Epithelial cell of esophagus (primary cell): ENCODE data around the gene KRT10.
A peak's percentile ranks its signal among the peaks of the same experiment; 100 is the strongest.

Experiments
- DNase-seq: peaks from one replicate; pipeline ENCODE4 v3.0.0; 2010; ENCODE audit warnings: low read depth
- H3K4me3 ChIP-seq: 2 replicates; pipeline ENCODE4 v1.5.1; 2011; ENCODE audit warnings: mild to moderate bottlenecking, low read length, control low read depth
- TF ChIP-seq, protein P1 (sequence below): IDR thresholded peaks from 2 replicates; pipeline ENCODE4 v1.5.1; 2011; ENCODE audit warnings: low read depth, mild to moderate bottlenecking, low read length, control low read depth, inconsistent platforms; ENCODE audit not compliant: insufficient read depth; ENCODE audit errors: missing control alignments

Gene KRT10

DNA sequence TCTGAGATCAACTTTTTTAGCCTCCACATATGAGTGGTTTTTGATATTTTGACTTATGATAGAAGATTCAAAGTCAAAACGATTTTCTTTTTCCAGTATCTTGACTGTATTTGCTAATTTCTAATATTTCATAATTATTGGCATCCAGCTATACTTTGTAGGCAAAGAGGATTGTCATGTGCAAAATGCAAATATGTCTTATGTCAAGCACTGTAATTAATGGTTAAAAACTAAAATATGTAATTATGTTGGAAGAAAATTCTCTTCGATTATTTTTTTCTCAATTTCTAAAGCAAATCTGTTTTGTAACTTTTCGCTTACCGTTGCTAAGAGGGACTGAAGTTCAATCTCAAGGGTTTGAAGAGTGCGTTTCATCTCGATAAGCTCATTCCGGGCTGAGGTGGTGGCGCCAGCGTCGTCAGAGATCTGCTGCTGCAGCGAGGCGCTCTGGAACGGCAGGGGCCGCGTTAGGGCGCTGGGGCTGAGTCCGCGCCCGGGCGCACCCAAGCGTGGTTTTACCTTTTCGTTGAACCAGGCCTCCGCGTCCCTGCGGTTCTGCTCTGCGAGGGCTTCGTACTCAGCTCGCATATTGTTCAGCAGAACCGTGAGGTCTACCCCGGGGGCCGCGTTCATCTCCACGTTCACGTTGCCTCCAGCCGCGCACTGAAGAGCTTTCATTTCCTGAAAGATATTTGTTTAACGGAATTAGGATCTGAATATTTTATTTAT is 43.1 kb downstream of the KRT10 start:
- peak overlapping the region; percentile 28 for H3K4me3 ChIP-seq
- peak; percentile 35 for DNase-seq
- TF ChIP-seq, protein P1, sequence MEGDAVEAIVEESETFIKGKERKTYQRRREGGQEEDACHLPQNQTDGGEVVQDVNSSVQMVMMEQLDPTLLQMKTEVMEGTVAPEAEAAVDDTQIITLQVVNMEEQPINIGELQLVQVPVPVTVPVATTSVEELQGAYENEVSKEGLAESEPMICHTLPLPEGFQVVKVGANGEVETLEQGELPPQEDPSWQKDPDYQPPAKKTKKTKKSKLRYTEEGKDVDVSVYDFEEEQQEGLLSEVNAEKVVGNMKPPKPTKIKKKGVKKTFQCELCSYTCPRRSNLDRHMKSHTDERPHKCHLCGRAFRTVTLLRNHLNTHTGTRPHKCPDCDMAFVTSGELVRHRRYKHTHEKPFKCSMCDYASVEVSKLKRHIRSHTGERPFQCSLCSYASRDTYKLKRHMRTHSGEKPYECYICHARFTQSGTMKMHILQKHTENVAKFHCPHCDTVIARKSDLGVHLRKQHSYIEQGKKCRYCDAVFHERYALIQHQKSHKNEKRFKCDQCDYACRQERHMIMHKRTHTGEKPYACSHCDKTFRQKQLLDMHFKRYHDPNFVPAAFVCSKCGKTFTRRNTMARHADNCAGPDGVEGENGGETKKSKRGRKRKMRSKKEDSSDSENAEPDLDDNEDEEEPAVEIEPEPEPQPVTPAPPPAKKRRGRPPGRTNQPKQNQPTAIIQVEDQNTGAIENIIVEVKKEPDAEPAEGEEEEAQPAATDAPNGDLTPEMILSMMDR: no peak

DNA sequence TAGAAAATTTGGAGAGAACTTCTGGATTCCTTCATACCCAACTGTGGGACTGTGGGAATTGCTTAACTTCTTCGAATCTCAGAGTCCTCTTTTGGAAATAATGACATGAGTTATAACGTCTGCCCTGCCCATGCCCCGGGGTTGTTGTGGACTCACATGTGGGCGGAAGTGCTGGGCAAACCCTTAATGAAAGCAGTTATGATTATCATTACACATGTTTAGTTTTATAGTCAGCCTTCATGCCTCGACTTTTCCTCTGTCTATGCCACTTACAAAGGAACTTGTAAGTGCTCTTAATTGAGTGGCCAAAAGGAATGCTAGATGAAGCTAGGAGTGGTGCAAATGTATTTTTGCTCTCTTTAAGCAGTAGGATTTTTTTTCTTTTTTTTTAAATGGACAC is 44.0 kb downstream of the KRT10 start:
- DNase-seq: peak; percentile 39
- TF ChIP-seq, protein P1: no peak
- no peak overlapping the region for H3K4me3 ChIP-seq

DNA sequence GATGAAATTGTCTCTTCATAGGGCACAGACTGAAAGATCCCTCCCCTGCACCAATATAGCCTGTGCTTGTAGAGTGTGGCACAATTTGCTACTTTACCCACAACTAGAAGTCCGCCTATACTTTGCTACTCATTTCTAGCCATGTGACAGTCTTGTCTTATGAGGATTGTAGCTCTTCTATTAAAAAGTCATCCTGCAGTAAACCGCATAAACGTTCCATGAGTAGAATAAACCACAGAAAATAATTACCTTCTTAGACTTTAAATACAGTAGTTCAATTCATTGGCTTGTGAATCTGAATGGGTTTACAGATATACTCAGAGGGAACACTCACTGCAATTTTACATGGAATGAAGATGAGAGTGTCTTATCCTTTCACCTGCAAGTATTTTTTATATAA is 44.4 kb downstream of the KRT10 start:
- TF ChIP-seq, protein P1: no peak
- no peak for DNase-seq
- H3K4me3 ChIP-seq: no peak overlapping the region

DNA sequence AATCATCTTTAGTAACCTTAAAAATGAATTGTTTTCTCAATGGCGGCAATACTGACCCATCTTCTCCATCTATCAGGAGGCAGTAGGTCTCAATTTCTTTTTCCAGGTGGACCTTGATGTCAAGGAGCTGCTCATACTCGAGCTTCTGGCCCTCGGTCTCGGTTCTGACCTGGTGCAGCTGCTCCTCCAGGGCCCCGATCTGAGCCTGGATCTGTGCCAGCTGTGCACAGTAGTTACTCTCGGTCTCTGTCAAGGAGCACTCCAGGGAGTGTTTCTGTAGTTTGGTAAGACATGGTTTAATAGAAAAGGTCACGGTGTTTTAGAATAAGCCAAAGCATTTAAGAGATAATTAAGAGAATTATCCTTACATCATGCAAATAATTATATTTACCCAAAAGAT is 45.0 kb downstream of the KRT10 start:
- H3K4me3 ChIP-seq: no peak overlapping the region
- DNase-seq: no peak
- TF ChIP-seq, protein P1: no peak

DNA sequence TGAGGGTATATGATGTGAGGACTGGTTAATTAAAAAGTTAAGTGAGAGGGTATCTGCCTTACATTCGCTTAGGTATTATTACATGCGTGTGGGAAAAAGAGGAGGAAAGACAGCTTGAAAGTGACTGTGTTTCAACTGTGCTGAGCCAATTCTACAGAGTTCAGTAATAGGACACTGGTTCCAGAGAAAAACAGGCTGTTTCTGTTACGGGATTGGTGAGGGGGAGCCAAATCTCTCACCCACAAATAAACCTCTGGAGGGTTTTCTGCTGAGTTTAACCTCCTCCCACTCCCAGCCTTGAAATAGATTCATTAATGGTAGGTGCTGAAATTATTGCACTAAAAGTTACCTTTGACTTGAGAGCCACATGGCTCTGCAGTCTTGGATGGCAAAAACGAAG is 46.5 kb downstream of the KRT10 start:
- TF ChIP-seq, protein P1: no peak
- DNase-seq: no peak
- H3K4me3 ChIP-seq: no peak overlapping the region

DNA sequence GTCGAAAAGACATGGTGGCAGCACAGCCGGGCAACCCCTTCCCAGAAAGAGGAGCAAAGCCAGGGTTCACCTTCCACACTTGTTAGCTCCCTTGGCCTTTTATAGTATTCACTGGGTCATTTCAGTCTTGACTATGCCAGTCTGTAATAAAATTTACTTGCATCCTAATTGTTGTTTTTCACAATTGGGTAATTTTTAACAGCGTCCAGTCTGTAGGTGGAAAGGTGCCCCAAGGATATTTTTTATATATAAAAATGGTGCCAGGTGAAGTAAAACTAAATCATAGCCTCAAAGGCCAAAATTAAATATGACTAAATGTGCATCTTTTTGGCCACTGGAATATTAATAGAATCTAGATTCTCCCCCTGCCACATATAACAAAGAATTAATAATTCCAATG is 50.3 kb downstream of the KRT10 start, which contains the start of gene KRT26:
TSS of gene KRT26 (minus strand) at position 101 of the 400 bp plus-strand sequence. CDS start at position 13, 88 bp downstream.
- TF ChIP-seq, protein P1: no peak
- no peak within 1 kb of the TSS for H3K4me3 ChIP-seq

More for the DNA sequence above, 50.3 kb downstream of the KRT10 start, which contains the start of gene KRT26:
- DNase-seq: no peak
